ENCODE data around the gene APOL2.

- TF ChIP-seq CTCF (IDR thresholded peaks at IDR 0.05), result no peak
- TF ChIP-seq POLR2A (IDR thresholded peaks at IDR 0.05), result no peak
These were observed 18.0 kb upstream of the APOL2 start for GRCh38 chr22:36257308-36257707.
